ENCODE data around the gene PCDHGA6.
"Not testable (repeated sequence)": the region's sequence is repeated elsewhere in the genome, so short reads cannot be mapped to it uniquely, and the experiment has no call there.

The PCDHGA6 gene

GRCh38 chr5:141371572-141372475, 1.9 kb upstream of the PCDHGA6 start:
- ChIA-PET CTCF (interaction anchor here (0.5 to 1.5 kb wide), 5 partner anchors 46 to 248 kb away, joined by 3 to 7 read pairs (median 3); no protein-coding TSS in a partner anchor), POLR2A (ENCODE audit: low non-redundant PET) (no interaction called here)
- TF ChIP-seq CTCF (conservative IDR thresholded peaks at IDR 0.05; ENCODE audit: low read depth): no peak
- no peak overlapping the region for H3K27ac ChIP-seq
- DNase-seq (ENCODE audit: low spot score): no peak

GRCh38 chr5:141374627-141375026, 936 bp downstream of the PCDHGA6 start:
- no peak overlapping the region for H3K27ac ChIP-seq
- POLR2A ChIA-PET (ENCODE audit: low non-redundant PET): no interaction called here
- no peak for DNase-seq (ENCODE audit: low spot score)
- TF ChIP-seq CTCF (conservative IDR thresholded peaks at IDR 0.05; ENCODE audit: low read depth): no peak
- CTCF ChIA-PET: interaction anchor here (0.6 to 1.0 kb wide), 4 partner anchors 57 to 190 kb away, joined by 3 to 4 read pairs (median 4); no protein-coding TSS in a partner anchor

GRCh38 chr5:141375444-141376155, 1.9 kb downstream of the PCDHGA6 start:
- POLR2A ChIA-PET (ENCODE audit: low non-redundant PET); DNase-seq (ENCODE audit: low spot score); H3K27ac ChIP-seq: not testable (repeated sequence)
- CTCF ChIA-PET: interaction anchor here (0.7 to 1.0 kb wide), 2 partner anchors 179 to 669 kb away, joined by 3 read pairs; no protein-coding TSS in a partner anchor

- ChIA-PET CTCF (interaction anchor here (0.5 to 1.3 kb wide), 5 partner anchors 14 to 185 kb away, joined by 3 to 6 read pairs (median 3); partner anchors contain the start of genes PCDHGA10 and PCDHGB1), POLR2A (ENCODE audit: low non-redundant PET) (no interaction called here)
- H3K27ac ChIP-seq: no peak within 1 kb of the TSS
- DNase-seq (ENCODE audit: low spot score): peak; percentile 43
- TF ChIP-seq CTCF (conservative IDR thresholded peaks at IDR 0.05; ENCODE audit: low read depth): peak; percentile 61
Measured at GRCh38 chr5:141382469-141383294, 9.0 kb downstream of the PCDHGA6 start, which contains the start of gene PCDHGA7. PCDHGA7 (plus strand) TSS chr5:141382742; CDS start chr5:141382900, 158 bp downstream.

- no peak overlapping the region for H3K27ac ChIP-seq
- CTCF ChIA-PET: interaction anchor here (0.6 to 1.3 kb wide), 3 partner anchors 29 to 184 kb away, joined by 3 to 6 read pairs (median 3); partner anchors contain the start of genes PCDHGA10 and PCDHGB1
- POLR2A ChIA-PET (ENCODE audit: low non-redundant PET): interaction anchor here (0.5 kb wide), 1 partner anchor 154 kb away, joined by 4 read pairs; no protein-coding TSS in a partner anchor
- no peak for TF ChIP-seq CTCF (conservative IDR thresholded peaks at IDR 0.05; ENCODE audit: low read depth)
- no peak for DNase-seq (ENCODE audit: low spot score)
Measured at GRCh38 chr5:141383345-141383744, 9.7 kb downstream of the PCDHGA6 start.

GRCh38 chr5:141384471-141385267, 11.0 kb downstream of the PCDHGA6 start:
- TF ChIP-seq CTCF (conservative IDR thresholded peaks at IDR 0.05; ENCODE audit: low read depth): no peak
- no peak overlapping the region for H3K27ac ChIP-seq
- DNase-seq (ENCODE audit: low spot score): no peak
- ChIA-PET CTCF (interaction anchor here (0.6 kb wide), 1 partner anchor 176 kb away, joined by 5 read pairs; no protein-coding TSS in a partner anchor), POLR2A (ENCODE audit: low non-redundant PET) (no interaction called here)

Data from RWPE1 (cell line).